Omental fat pad (tissue), 4 donors: ENCODE measurements around the gene METRNL. TPM values are rescaled to one million over a fixed set of nuclear protein-coding genes. Genes with fewer than 3 reads are reported as not detected.

Experiments used
- ATAC-seq: fragments of 150-250 bp; one replicate; pipeline ENCODE4 v1.9.1; 2016; ENCODE audit warnings: mild to moderate bottlenecking, moderate library complexity; ENCODE audit not compliant: low FRiP score
- DNase-seq: peaks from one replicate; pipeline ENCODE4 v3.0.0-alpha.2; 2019; ENCODE audit warnings: low spot score
- CTCF ChIP-seq, 3 donors: fragments of 450-650 bp; IDR thresholded peaks; one replicate each; pipeline ENCODE4 v1.5.1; 2016 to 2017; ENCODE audit warnings: antibody characterized with exemption in 3 of 3, mild to moderate bottlenecking in 3 of 3, moderate library complexity in 2 of 3
- total RNA-seq, 4 donors: library from RNA; depleted of rRNA; stranded (reverse); fragments of >200 nt; gene quantifications; one replicate each; pipeline ENCODE4 v1.1.0, GENCODE V29; 2016

METRNL gene
- total RNA-seq, 4 donors from 2014 or later: 68.4 to 271 (median 99.9) TPM

- no peak for ATAC-seq
These were observed 45.6 kb downstream of the METRNL start for GRCh38 chr17:83124871-83125514.

DNA sequence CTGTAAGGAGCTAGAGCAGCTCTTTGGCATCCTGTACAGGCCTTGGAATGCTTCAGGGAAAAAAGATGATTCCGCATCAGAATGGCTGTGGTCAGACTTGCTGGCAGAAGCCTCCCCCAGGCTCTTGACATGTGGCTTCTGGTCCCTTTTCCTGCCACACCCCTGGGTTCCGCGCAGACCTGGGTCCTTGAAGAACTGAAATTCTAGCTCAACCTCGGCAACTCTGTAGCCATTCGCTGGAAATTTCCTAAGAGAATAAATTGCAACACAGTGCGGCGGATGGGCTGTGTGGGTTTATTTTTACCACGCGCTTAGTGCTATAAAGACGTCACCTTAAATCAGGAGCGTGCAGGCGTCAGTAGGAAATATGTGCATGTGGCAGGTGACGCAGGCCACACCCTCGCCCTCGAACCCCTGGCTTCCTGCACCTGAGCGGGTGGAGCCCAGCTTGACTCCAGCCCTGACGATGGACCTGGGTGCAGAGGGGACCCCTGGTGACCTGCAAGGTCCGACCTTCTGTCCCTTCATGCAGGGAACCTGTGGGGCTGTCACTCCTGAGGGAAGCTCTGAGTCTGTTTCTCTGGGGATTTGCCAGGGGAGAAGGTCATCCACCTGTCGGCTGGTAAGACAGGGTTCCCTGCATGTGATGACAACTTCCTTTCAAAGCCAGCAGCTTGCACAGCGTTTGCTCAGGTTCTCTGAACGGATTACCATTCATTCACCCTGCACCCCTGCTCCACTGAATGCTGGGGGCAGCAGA is 46.3 kb downstream of the METRNL start:
- DNase-seq: no peak
- TF ChIP-seq CTCF (IDR thresholded peaks at IDR 0.05): no peak
- ATAC-seq: peak; percentile 24

More at GRCh38 chr17:83124871-83125514, 45.6 kb downstream of the METRNL start:
- DNase-seq: no peak
- no peak for TF ChIP-seq CTCF (IDR thresholded peaks at IDR 0.05)

DNA sequence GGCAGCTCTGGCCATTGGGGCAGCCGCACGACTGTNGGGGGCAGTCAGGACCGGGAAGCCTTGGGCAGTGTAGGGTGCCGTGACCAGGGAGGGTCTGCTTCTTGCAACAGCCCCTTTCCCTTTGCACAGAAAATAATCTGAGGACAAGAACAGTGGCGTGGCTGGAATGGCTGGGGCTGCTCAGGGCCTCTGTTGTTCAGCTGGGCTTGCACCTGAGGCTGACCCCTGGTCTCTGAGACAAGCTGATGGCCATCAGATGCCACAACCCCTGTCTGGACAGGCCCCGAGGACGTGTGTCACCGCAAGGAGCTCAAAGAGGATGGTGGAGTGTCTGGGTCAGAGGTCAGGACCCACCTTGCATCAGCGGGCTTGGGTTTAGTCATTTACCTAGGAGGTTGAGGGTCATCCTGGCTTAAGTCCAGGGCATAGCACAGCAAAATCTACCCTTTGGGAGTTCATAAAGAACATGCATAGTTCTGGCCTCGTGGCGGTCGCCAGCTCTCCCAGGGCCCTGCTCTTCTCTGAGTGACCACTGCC is 46.9 kb downstream of the METRNL start:
- no peak for ATAC-seq

GRCh38 chr17:83127431-83128160 is 48.2 kb downstream of the METRNL start:
- no peak for ATAC-seq
- DNase-seq: no peak
- TF ChIP-seq CTCF (IDR thresholded peaks at IDR 0.05): no peak

More for the DNA sequence above, 46.9 kb downstream of the METRNL start:
- TF ChIP-seq CTCF (IDR thresholded peaks at IDR 0.05): no peak
- no peak for DNase-seq

DNA sequence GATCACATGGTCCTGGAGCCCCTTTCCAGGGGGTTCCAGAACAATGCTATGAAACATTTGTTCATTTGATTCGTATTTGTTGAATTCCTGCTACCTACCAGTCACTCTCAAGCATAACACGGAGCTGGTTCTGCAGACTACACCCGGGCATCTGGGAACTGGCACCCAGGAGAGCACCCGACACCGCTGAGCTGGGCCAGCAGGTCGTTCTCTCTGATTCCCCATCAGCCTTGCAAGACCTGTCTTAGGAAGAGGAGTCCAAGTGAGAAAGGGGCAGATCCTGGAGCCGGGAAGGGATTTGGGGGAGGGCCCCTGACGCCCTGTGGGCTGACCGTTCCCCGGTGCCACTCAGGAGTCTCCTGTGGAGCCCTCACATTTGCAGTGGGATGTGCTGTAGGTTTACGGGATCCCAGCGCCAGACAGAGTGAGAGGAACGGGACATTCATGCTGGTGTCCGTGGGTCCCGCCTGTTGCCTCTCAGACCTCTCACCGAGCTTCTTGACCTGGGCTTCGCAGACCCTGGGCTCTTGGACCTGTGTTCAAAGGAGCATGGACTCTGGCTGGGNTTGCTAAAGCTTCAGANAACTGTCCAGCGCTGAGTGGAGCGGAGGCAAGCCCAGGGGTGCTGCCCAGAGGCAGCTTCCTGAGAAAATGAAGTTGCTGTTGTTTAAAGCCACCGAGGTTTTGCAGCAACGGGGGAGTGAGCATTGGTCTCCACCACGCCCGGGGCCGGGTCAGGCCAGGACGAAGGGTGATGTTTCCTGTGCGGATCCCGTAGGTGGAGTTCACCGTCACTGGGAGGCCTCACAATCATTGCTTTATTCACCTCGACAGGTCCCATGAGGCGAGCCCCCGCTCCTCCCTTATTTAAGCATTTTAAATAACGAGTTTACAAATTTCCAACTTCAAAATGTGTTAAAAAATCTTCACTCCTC is 49.2 kb downstream of the METRNL start:
- DNase-seq (no peak), ATAC-seq (no peak)
- TF ChIP-seq CTCF (IDR thresholded peaks at IDR 0.05): no peak

DNA sequence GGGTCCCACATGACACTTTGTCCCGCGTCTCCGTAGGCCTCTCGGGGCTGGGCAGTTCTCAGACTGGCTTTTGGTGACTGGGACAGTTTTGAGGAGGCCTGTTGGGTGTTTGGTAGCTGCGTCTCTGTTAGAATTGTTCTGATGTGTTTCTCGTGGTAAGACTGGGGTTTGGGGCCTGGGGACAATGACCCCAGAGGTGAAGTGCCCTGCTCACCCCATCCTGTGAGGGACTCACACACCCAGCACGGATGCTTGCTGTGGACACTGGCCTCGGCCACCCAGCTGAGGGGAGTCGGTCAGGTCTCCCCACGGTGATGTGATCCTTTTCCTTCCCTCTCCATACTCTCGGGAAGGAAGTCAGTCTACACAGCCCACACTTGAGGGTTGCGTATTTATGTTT is 50.3 kb downstream of the METRNL start:
- no peak for DNase-seq
- ATAC-seq: no peak

More for the DNA sequence above, 50.3 kb downstream of the METRNL start:
- TF ChIP-seq CTCF (IDR thresholded peaks at IDR 0.05): no peak
